ENCODE results near the gene EPN1. TPM values are rescaled to one million over a fixed set of nuclear protein-coding genes. Genes with fewer than 3 reads are reported as not detected.
A peak's percentile ranks its signal among the peaks of the same experiment; 100 is the strongest.

EPN1 gene
- total and polyA plus RNA-seq, 9 of the 15 experiments (the other 6 are each of a cell fraction or from before 2014, with no cell fraction given), result 0.08 to 138 (median 12.7) TPM

GRCh38 chr19:55704494-55705245, 29.6 kb downstream of the EPN1 start:
- intact Hi-C loops (cut with micrococcal nuclease), result loop anchor here (10.0 kb wide), 1 partner anchor 100 kb away; no protein-coding TSS in a partner anchor

More at GRCh38 chr19:55704494-55705245, 29.6 kb downstream of the EPN1 start:
- WGBS (ENCODE audit: insufficient coverage, low coverage, missing lambda C conversion rate), result 91% methylated on average over 15 of the region's 15 CpGs
- FAIRE-seq (no peak), ATAC-seq (peak; percentile 31), DNase-seq (ENCODE audit: extremely low read depth in 1 of 4, low spot score in 3 of 4) (peak in 2 of 4 experiments; percentile 16 to 28)
- Histone ChIP-seq H4K20me1 (replicated peaks; ENCODE audit: control insufficient read depth, insufficient read depth, low read length) (peaks cover 28% of the 10 kb centered on the region), H3K4me3 (no peak overlapping the region), H3K4me2 (ENCODE audit: insufficient read depth, low read length) (no peak overlapping the region), H3K79me2 (ENCODE audit: control insufficient read depth, insufficient read depth, low read length) (no peaks in the 10 kb centered on the region), H3K27me3 (ENCODE audit: control insufficient read depth in 2 of 2, insufficient read depth in 2 of 2, low read length in 2 of 2) (no peaks in the 10 kb centered on the region), H3K9ac (ENCODE audit: insufficient read depth in 1 of 2, low read depth in 2 of 2, low read length in 2 of 2) (no peak overlapping the region), H3K9me3 (replicated peaks; ENCODE audit: control insufficient read depth, insufficient read depth, low read depth, low read length) (no peaks in the 10 kb centered on the region; the same call in 1 of the 2 replicates), H3K9me1 (ENCODE audit: control insufficient read depth, insufficient read depth, low read length) (peaks cover 4% of the 10 kb centered on the region), H3K27ac (ENCODE audit: extremely low read depth, low read depth, low read length) (no peak overlapping the region), H3K36me3 (ENCODE audit: control insufficient read depth, insufficient read depth, low read length) (peaks cover 18% of the 10 kb centered on the region; the same call in 2 of the 3 replicates), H3K4me1 (replicated peaks in 1 of 2; ENCODE audit: control insufficient read depth in 2 of 2, insufficient read depth in 2 of 2, low read length in 2 of 2) (peaks cover 10 to 28% of the 10 kb centered on the region in 2 experiments; a peak in 4 of 5 replicates), H2AFZ (ENCODE audit: low read depth, low read length) (no peak overlapping the region)
- no TSS peak for BruUV-seq (replicated peaks)
- in situ Hi-C loops (cut with MboI), result no loop called here
- peak; percentile 18; the same call in 1 of the 2 replicates for TF ChIP-seq STAG1 (CRISPR knock-in tag; IDR thresholded peaks at IDR 0.05; ENCODE audit: borderline replicate concordance)
- TF ChIP-seq, protein P1, sequence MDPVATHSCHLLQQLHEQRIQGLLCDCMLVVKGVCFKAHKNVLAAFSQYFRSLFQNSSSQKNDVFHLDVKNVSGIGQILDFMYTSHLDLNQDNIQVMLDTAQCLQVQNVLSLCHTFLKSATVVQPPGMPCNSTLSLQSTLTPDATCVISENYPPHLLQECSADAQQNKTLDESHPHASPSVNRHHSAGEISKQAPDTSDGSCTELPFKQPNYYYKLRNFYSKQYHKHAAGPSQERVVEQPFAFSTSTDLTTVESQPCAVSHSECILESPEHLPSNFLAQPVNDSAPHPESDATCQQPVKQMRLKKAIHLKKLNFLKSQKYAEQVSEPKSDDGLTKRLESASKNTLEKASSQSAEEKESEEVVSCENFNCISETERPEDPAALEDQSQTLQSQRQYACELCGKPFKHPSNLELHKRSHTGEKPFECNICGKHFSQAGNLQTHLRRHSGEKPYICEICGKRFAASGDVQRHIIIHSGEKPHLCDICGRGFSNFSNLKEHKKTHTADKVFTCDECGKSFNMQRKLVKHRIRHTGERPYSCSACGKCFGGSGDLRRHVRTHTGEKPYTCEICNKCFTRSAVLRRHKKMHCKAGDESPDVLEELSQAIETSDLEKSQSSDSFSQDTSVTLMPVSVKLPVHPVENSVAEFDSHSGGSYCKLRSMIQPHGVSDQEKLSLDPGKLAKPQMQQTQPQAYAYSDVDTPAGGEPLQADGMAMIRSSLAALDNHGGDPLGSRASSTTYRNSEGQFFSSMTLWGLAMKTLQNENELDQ (CRISPR knock-in tag; IDR thresholded peaks at IDR 0.05; ENCODE audit: borderline replicate concordance), result no peak
- no peak for TF ChIP-seq YY1 (IDR thresholded peaks at IDR 0.05; ENCODE audit: borderline replicate concordance in 1 of 3, control insufficient read depth in 1 of 3, extremely low read depth in 1 of 3, insufficient read depth in 3 of 3, insufficient read length in 1 of 3, insufficient replicate concordance in 2 of 3, low read depth in 1 of 3, low read length in 2 of 3)
- TF ChIP-seq JUND (IDR thresholded peaks at IDR 0.05; ENCODE audit: borderline replicate concordance, low read depth, low read length), result no peak
- no peak for TF ChIP-seq JUND (tag; IDR thresholded peaks at IDR 0.05; ENCODE audit: borderline replicate concordance, low read depth, low read length)
- no peak for TF ChIP-seq POLR2G (IDR thresholded peaks at IDR 0.05; ENCODE audit: low read depth, low read length)
- TF ChIP-seq, protein P2, sequence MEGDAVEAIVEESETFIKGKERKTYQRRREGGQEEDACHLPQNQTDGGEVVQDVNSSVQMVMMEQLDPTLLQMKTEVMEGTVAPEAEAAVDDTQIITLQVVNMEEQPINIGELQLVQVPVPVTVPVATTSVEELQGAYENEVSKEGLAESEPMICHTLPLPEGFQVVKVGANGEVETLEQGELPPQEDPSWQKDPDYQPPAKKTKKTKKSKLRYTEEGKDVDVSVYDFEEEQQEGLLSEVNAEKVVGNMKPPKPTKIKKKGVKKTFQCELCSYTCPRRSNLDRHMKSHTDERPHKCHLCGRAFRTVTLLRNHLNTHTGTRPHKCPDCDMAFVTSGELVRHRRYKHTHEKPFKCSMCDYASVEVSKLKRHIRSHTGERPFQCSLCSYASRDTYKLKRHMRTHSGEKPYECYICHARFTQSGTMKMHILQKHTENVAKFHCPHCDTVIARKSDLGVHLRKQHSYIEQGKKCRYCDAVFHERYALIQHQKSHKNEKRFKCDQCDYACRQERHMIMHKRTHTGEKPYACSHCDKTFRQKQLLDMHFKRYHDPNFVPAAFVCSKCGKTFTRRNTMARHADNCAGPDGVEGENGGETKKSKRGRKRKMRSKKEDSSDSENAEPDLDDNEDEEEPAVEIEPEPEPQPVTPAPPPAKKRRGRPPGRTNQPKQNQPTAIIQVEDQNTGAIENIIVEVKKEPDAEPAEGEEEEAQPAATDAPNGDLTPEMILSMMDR (IDR thresholded peaks at IDR 0.05 in 2 of 3, conservative IDR thresholded peaks at IDR 0.05 in 1 of 3; ENCODE audit: insufficient read depth in 2 of 3, low read depth in 1 of 3, low read length in 3 of 3), result peak; percentile 31 to 51 (median 47)
- no peak for TF ChIP-seq SMC3 (conservative IDR thresholded peaks at IDR 0.05; ENCODE audit: insufficient read depth, low read depth, low read length)
- no peak for TF ChIP-seq PCBP1 (IDR thresholded peaks at IDR 0.05; ENCODE audit: low read depth, low read length, poor library complexity, severe bottlenecking)
- TF ChIP-seq SMARCA4 (IDR thresholded peaks at IDR 0.05), result no peak
- POLR2A ChIA-PET, result no interaction called here
- CTCF ChIA-PET (ENCODE audit: low intra/inter-chr PET ratio), result interaction anchor here (1.5 kb wide), 1 partner anchor 73 kb away, joined by 5 read pairs; no protein-coding TSS in a partner anchor
